ENCODE measurements around the gene CINP. TPM values are rescaled to one million over a fixed set of nuclear protein-coding genes. Genes with fewer than 3 reads are reported as not detected.

CINP gene
- total and polyA plus RNA-seq, 2 of the 13 experiments (the other 11 are each of a cell fraction or from before 2014, with no cell fraction given) = 32.8 to 42.8 TPM

DNA sequence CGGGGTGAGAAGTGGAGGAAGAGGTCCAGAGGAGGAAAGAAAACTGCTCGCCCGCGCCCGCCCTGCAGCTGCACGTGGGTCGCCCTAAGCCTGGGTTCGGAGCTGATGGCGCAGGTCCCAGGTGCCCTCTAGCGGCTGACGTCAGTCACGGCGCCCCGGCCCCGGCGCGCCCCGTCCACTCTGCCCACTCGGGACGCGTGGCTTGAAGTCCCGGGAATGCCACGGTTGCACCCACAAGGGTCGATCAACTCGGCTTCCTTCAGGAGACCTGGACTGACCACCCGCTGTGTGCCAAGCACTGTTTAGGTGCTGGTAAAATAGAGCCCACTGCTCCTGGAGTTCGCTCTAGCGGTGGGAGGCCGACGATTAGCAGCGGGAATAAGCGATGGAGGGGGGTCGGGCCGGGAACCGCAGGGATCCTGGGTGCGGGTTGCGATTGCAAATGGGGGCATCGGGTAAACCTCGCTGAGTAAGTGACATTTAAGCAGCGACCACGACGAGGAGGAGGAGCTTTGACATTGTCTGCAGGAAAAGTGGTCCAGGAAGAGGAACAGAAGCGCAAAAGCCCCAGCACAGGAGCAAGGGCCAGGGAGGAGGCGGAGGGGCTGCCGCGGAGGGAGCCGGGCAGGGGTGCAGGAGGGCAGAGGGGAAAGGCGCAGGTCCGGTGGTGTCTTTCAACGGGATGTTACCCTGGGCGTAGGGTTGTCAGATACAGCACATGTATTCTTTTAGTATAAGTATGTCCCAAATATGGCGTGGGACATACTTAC, 48.3 kb downstream of the CINP start (continued):
- TF ChIP-seq ZBTB20 (CRISPR knock-in tag; IDR thresholded peaks at IDR 0.05; ENCODE audit: borderline replicate concordance, low read depth) (0 out of 2 replicates have a peak, but pooled peaks have one; percentile 37), EHMT2 (IDR thresholded peaks at IDR 0.05; ENCODE audit: borderline replicate concordance, low read depth, low read length) (no peak), ZNF605 (CRISPR knock-in tag; IDR thresholded peaks at IDR 0.05) (peak; percentile 61), ZNF296 (CRISPR knock-in tag; conservative IDR thresholded peaks at IDR 0.05) (no peak), PAF1 (CRISPR knock-in tag; IDR thresholded peaks at IDR 0.05) (no peak), ZNF431 (CRISPR knock-in tag; IDR thresholded peaks at IDR 0.05; ENCODE audit: borderline replicate concordance, low read depth) (no peak), ZNF343 (CRISPR knock-in tag; IDR thresholded peaks at IDR 0.05) (no peak), REPIN1 (CRISPR knock-in tag; IDR thresholded peaks at IDR 0.05; ENCODE audit: borderline replicate concordance, low read depth) (peak; percentile 50; the same call in 1 of the 2 replicates), MBNL3 (CRISPR knock-in tag; conservative IDR thresholded peaks at IDR 0.05) (no peak), SAP130 (CRISPR knock-in tag; IDR thresholded peaks at IDR 0.05; ENCODE audit: low read depth) (peak; percentile 89), JUND (CRISPR knock-in tag; IDR thresholded peaks at IDR 0.05) (no peak), ZMYM4 (CRISPR knock-in tag; IDR thresholded peaks at IDR 0.05) (peak; percentile 52; the same call in 1 of the 2 replicates), ZNF124 (CRISPR knock-in tag; IDR thresholded peaks at IDR 0.05) (no peak), ZNF83 (CRISPR knock-in tag; IDR thresholded peaks at IDR 0.05; ENCODE audit: borderline replicate concordance) (no peak), ZNF768 (CRISPR knock-in tag; IDR thresholded peaks at IDR 0.05) (peak; percentile 32; the same call in 1 of the 2 replicates), ZNF326 (CRISPR knock-in tag; IDR thresholded peaks at IDR 0.05; ENCODE audit: borderline replicate concordance) (no peak), ZNF337 (CRISPR knock-in tag; IDR thresholded peaks at IDR 0.05; ENCODE audit: borderline replicate concordance, low read depth) (peak; percentile 48; the same call in 1 of the 2 replicates), ZNF382 (CRISPR knock-in tag; IDR thresholded peaks at IDR 0.05; ENCODE audit: borderline replicate concordance) (no peak), KAT2B (IDR thresholded peaks at IDR 0.05; ENCODE audit: borderline replicate concordance, low read depth, low read length) (no peak), ZNF317 (CRISPR knock-in tag; IDR thresholded peaks at IDR 0.05) (peak; percentile 67; the same call in 1 of the 2 replicates), KLF13 (CRISPR knock-in tag; IDR thresholded peaks at IDR 0.05) (no peak), NFKBIZ (CRISPR knock-in tag; IDR thresholded peaks at IDR 0.05) (no peak), MAFG (CRISPR knock-in tag; IDR thresholded peaks at IDR 0.05) (no peak), MED1 (CRISPR knock-in tag; IDR thresholded peaks at IDR 0.05) (peak; percentile 71)
- TF ChIP-seq, protein P1, sequence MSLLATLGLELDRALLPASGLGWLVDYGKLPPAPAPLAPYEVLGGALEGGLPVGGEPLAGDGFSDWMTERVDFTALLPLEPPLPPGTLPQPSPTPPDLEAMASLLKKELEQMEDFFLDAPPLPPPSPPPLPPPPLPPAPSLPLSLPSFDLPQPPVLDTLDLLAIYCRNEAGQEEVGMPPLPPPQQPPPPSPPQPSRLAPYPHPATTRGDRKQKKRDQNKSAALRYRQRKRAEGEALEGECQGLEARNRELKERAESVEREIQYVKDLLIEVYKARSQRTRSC (CRISPR knock-in tag; IDR thresholded peaks at IDR 0.05; ENCODE audit: low read depth) = no peak
- TF ChIP-seq, protein P2, sequence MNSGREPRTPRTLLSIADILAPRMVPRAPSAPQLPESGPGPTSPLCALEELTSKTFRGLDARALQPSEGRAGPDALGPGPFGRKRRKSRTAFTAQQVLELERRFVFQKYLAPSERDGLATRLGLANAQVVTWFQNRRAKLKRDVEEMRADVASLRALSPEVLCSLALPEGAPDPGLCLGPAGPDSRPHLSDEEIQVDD (CRISPR knock-in tag; IDR thresholded peaks at IDR 0.05; ENCODE audit: borderline replicate concordance) = no peak
- TF ChIP-seq, protein P3, sequence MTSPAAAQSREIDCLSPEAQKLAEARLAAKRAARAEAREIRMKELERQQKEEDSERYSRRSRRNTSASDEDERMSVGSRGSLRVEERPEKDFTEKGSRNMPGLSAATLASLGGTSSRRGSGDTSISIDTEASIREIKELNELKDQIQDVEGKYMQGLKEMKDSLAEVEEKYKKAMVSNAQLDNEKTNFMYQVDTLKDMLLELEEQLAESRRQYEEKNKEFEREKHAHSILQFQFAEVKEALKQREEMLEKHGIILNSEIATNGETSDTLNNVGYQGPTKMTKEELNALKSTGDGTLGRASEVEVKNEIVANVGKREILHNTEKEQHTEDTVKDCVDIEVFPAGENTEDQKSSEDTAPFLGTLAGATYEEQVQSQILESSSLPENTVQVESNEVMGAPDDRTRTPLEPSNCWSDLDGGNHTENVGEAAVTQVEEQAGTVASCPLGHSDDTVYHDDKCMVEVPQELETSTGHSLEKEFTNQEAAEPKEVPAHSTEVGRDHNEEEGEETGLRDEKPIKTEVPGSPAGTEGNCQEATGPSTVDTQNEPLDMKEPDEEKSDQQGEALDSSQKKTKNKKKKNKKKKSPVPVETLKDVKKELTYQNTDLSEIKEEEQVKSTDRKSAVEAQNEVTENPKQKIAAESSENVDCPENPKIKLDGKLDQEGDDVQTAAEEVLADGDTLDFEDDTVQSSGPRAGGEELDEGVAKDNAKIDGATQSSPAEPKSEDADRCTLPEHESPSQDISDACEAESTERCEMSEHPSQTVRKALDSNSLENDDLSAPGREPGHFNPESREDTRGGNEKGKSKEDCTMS (CRISPR knock-in tag; conservative IDR thresholded peaks at IDR 0.05) = no peak
